Endometrial microvascular endothelial cells (primary cell): ENCODE results near the gene TM9SF2. TPM values are rescaled to one million over a fixed set of nuclear protein-coding genes. Genes with fewer than 3 reads are reported as not detected.

Experiments used
- in situ Hi-C: cut with HindIII; loops from 2 replicates; pipeline ENCODE4 v1.10.0; 2017; ENCODE audit warnings: low sequenced_read_pairs, low pct_unique_long_range_greater_than_20kb; ENCODE audit errors: inconsistent ontology term
- total RNA-seq: library from RNA; depleted of rRNA; stranded (reverse); fragments of >200 nt; gene quantifications from one replicate; pipeline ENCODE4 v1.2.3, GENCODE V29; 2015; ENCODE audit errors: inconsistent ontology term

The TM9SF2 gene
- total RNA-seq, 1 donor from 2014 or later, result 117 TPM

- in situ Hi-C loops, result no loop called here
Measured at GRCh38 chr13:99523838-99524237, 22.6 kb downstream of the TM9SF2 start.

- in situ Hi-C loops, result no loop called here
Measured at GRCh38 chr13:99525967-99526366, 24.7 kb downstream of the TM9SF2 start.

GRCh38 chr13:99526549-99526948 is 25.3 kb downstream of the TM9SF2 start:
- in situ Hi-C loops, result no loop called here

GRCh38 chr13:99527301-99527700 is 26.0 kb downstream of the TM9SF2 start:
- in situ Hi-C loops, result no loop called here

- in situ Hi-C loops, result no loop called here
Measured at GRCh38 chr13:99528547-99528946, 27.3 kb downstream of the TM9SF2 start.

- in situ Hi-C loops, result no loop called here
Measured at GRCh38 chr13:99536023-99536422, 34.8 kb downstream of the TM9SF2 start.

- in situ Hi-C loops, result no loop called here
Measured at GRCh38 chr13:99540530-99540929, 39.3 kb downstream of the TM9SF2 start.

- in situ Hi-C loops, result no loop called here
Measured at GRCh38 chr13:99542788-99543406, 41.6 kb downstream of the TM9SF2 start.

- in situ Hi-C loops, result no loop called here
Measured at GRCh38 chr13:99545361-99545760, 44.1 kb downstream of the TM9SF2 start.

- in situ Hi-C loops, result no loop called here
Measured at GRCh38 chr13:99545979-99546378, 44.7 kb downstream of the TM9SF2 start.

- in situ Hi-C loops, result no loop called here
Measured at GRCh38 chr13:99546878-99547277, 45.6 kb downstream of the TM9SF2 start.

GRCh38 chr13:99548448-99548847 is 47.2 kb downstream of the TM9SF2 start:
- in situ Hi-C loops, result no loop called here

- in situ Hi-C loops, result no loop called here
Measured at GRCh38 chr13:99553033-99553432, 51.8 kb downstream of the TM9SF2 start.

GRCh38 chr13:99555149-99555548 is 53.9 kb downstream of the TM9SF2 start:
- in situ Hi-C loops, result no loop called here

GRCh38 chr13:99556867-99557443 is 55.7 kb downstream of the TM9SF2 start:
- in situ Hi-C loops, result no loop called here

- in situ Hi-C loops, result no loop called here
Measured at GRCh38 chr13:99558570-99559180, 57.4 kb downstream of the TM9SF2 start.

GRCh38 chr13:99559560-99559959 is 58.3 kb downstream of the TM9SF2 start:
- in situ Hi-C loops, result no loop called here

GRCh38 chr13:99563404-99563803 is 62.1 kb downstream of the TM9SF2 start:
- in situ Hi-C loops, result no loop called here

- in situ Hi-C loops, result no loop called here
Measured at GRCh38 chr13:99564386-99564785, 63.1 kb downstream of the TM9SF2 start.

- in situ Hi-C loops, result no loop called here
Measured at GRCh38 chr13:99565478-99566124, 64.3 kb downstream of the TM9SF2 start.
